Endodermal cell (in vitro differentiated cells): Measurements from ENCODE around the gene CLIP2. TPM values are rescaled to one million over a fixed set of nuclear protein-coding genes. Genes with fewer than 3 reads are reported as not detected.

Source experiments
- DNase-seq: peaks from one replicate; pipeline ENCODE4 v3.0.0-alpha.2; 2017
- H3K27ac ChIP-seq: 2 replicates; pipeline ENCODE4 v1.5.1; 2013; ENCODE audit warnings: mild to moderate bottlenecking, low read depth, low read length, moderate library complexity
- H3K27me3 ChIP-seq: 2 replicates; pipeline ENCODE4 v1.6.1; 2013; ENCODE audit warnings: mild to moderate bottlenecking, low read length, moderate library complexity; ENCODE audit not compliant: insufficient read depth, control insufficient read depth, poor library complexity, severe bottlenecking
- H3K36me3 ChIP-seq: 2 replicates; pipeline ENCODE4 v1.7.0; 2013; ENCODE audit warnings: mild to moderate bottlenecking, low read length, moderate library complexity; ENCODE audit not compliant: control insufficient read depth, insufficient read depth
- H3K4me1 ChIP-seq: one replicate; pipeline ENCODE4 v1.7.0; 2013; ENCODE audit warnings: low read length; ENCODE audit not compliant: control insufficient read depth, insufficient read depth
- H3K4me3 ChIP-seq: 2 replicates; pipeline ENCODE4 v1.5.1; 2013; ENCODE audit warnings: mild to moderate bottlenecking, low read length, moderate library complexity
- H3K9ac ChIP-seq: 2 replicates; pipeline ENCODE4 v1.6.1; 2013; ENCODE audit warnings: mild to moderate bottlenecking, low read length, moderate library complexity; ENCODE audit not compliant: poor library complexity, severe bottlenecking; ENCODE audit errors: extremely low read depth
- H3K9me3 ChIP-seq: 2 replicates; pipeline ENCODE4 v1.6.1; 2013; ENCODE audit warnings: mild to moderate bottlenecking, low read length, moderate library complexity; ENCODE audit not compliant: control insufficient read depth
- H3K27ac Mint-ChIP-seq: 2 replicates; pipeline ENCODE4 v1.8.0; 2020; ENCODE audit warnings: mixed read lengths
- H3K27me3 Mint-ChIP-seq: 2 replicates; pipeline ENCODE4 v1.8.0; 2021; ENCODE audit warnings: mild to moderate bottlenecking, mixed read lengths; ENCODE audit not compliant: insufficient read depth
- H3K36me3 Mint-ChIP-seq: 2 replicates; pipeline ENCODE4 v1.8.0; 2020; ENCODE audit warnings: low read depth, mixed read lengths
- H3K4me1 Mint-ChIP-seq: 2 replicates; pipeline ENCODE4 v1.8.0; 2020; ENCODE audit warnings: mixed read lengths
- H3K4me3 Mint-ChIP-seq: 2 replicates; pipeline ENCODE4 v1.8.0; 2020; ENCODE audit warnings: mild to moderate bottlenecking, moderate library complexity, mixed read lengths
- H3K9me3 Mint-ChIP-seq: 2 replicates; pipeline ENCODE4 v1.8.0; 2020; ENCODE audit warnings: mild to moderate bottlenecking, mixed read lengths
- CTCF ChIP-seq: fragments of 200-600 bp; sonication (generic); conservative IDR thresholded peaks from 2 replicates; pipeline ENCODE4 v1.5.0; 2021; ENCODE audit warnings: antibody characterized with exemption, mild to moderate bottlenecking
- WGBS, 2 experiments: methylation state at CpG; one replicate each; pipeline versions ENCODE4 v1.1.5 to v1.1.7; 2013; ENCODE audit warnings: missing lambda C conversion rate in 2 of 2, mixed read lengths in 1 of 2; ENCODE audit not compliant: insufficient coverage in 1 of 2, insufficient read length in 1 of 2; 5-methylcytosine and 5-hydroxymethylcytosine counted together
- total RNA-seq, 2 donors: library from RNA; stranded (reverse); fragmentation: NEBNext Ultra II Directional in 1 of 2; extraction: Animal tissue kit (Norgen Biotek cat#: 25700) in 1 of 2; gene quantifications; 2 replicates in 1 of 2; 3 replicates in 1 of 2; pipeline ENCODE4 v1.2.1, GENCODE V29; 2021

CLIP2 gene
- total RNA-seq, 2 donors from 2014 or later: 44.3 to 57.2 TPM

GRCh38 chr7:74283858-74284447, 5.3 kb upstream of the CLIP2 start:
- no peak for DNase-seq
- TF ChIP-seq CTCF: no peak
- peak overlapping the region; percentile 96 for H3K27ac Mint-ChIP-seq

GRCh38 chr7:74284781-74285259, 4.4 kb upstream of the CLIP2 start:
- WGBS, 2 experiments: 35 to 37% methylated on average over 8 to 9 of the region's 9 CpGs
- Histone ChIP-seq H3K27ac (no peak overlapping the region), H3K36me3 (no peaks in the 10 kb centered on the region), H3K4me1 (peaks cover 20% of the 10 kb centered on the region), H3K4me3 (no peak overlapping the region), H3K27me3 (no peaks in the 10 kb centered on the region), H3K9ac (no peak overlapping the region), H3K9me3 (no peaks in the 10 kb centered on the region)
- no peaks in the 10 kb centered on the region for H3K9me3 Mint-ChIP-seq
- H3K27ac Mint-ChIP-seq: peak overlapping the region; percentile 85
- H3K4me3 Mint-ChIP-seq: no peak overlapping the region
- H3K4me1 Mint-ChIP-seq: peaks cover 38% of the 10 kb centered on the region
- TF ChIP-seq CTCF: no peak
- DNase-seq: peak; percentile 89
- no peaks in the 10 kb centered on the region for H3K27me3 Mint-ChIP-seq
- no peaks in the 10 kb centered on the region for H3K36me3 Mint-ChIP-seq

More at GRCh38 chr7:74283858-74284447, 5.3 kb upstream of the CLIP2 start:
- WGBS, 2 experiments: 92 to 100% methylated on average over 9 of the region's 9 CpGs
- Mint-ChIP-seq H3K4me3 (no peak overlapping the region), H3K27me3 (no peaks in the 10 kb centered on the region), H3K4me1 (peaks cover 44% of the 10 kb centered on the region), H3K36me3 (no peaks in the 10 kb centered on the region), H3K9me3 (no peaks in the 10 kb centered on the region)
- H3K9me3 ChIP-seq: no peaks in the 10 kb centered on the region
- H3K4me3 ChIP-seq: no peak overlapping the region
- H3K4me1 ChIP-seq: peaks cover 24% of the 10 kb centered on the region
- no peaks in the 10 kb centered on the region for H3K36me3 ChIP-seq
- no peak overlapping the region for H3K27ac ChIP-seq
- no peaks in the 10 kb centered on the region for H3K27me3 ChIP-seq
- H3K9ac ChIP-seq: no peak overlapping the region

- no peaks in the 10 kb centered on the region for H3K27me3 ChIP-seq
Measured at GRCh38 chr7:74286131-74286530, 3.1 kb upstream of the CLIP2 start.

More at GRCh38 chr7:74286131-74286530, 3.1 kb upstream of the CLIP2 start:
- no peaks in the 10 kb centered on the region for H3K9me3 ChIP-seq
- Mint-ChIP-seq H3K9me3 (no peaks in the 10 kb centered on the region), H3K27me3 (no peaks in the 10 kb centered on the region), H3K27ac (no peak overlapping the region), H3K36me3 (no peaks in the 10 kb centered on the region), H3K4me3 (no peak overlapping the region), H3K4me1 (peaks cover 34% of the 10 kb centered on the region)
- no peak for DNase-seq
- 92 to 95% methylated on average over 3 to 11 of the region's 11 CpGs for WGBS, 2 experiments
- no peak overlapping the region for H3K9ac ChIP-seq
- no peak for TF ChIP-seq CTCF
- no peak overlapping the region for H3K4me3 ChIP-seq
- H3K27ac ChIP-seq: no peak overlapping the region
- H3K36me3 ChIP-seq: no peaks in the 10 kb centered on the region
- peaks cover 15% of the 10 kb centered on the region for H3K4me1 ChIP-seq
